Measurements from ENCODE around the gene MPHOSPH10. TPM values are rescaled to one million over a fixed set of nuclear protein-coding genes. Genes with fewer than 3 reads are reported as not detected.
"Not testable (repeated sequence)": the region's sequence is repeated elsewhere in the genome, so short reads cannot be mapped to it uniquely, and the experiment has no call there.

The MPHOSPH10 gene
- total RNA-seq (2014; rRNA removed; shearing (Covaris generic)): 22.7 and 26.6 TPM in 2 replicates
- polyA plus RNA-seq (2015; cell fraction: cytosol; rRNA removed): 15.0 and 20.1 TPM in 2 replicates
- polyA plus RNA-seq (2015; cell fraction: nucleus; rRNA removed): 27.7 and 29.6 TPM in 2 replicates

- peak; percentile 91 for DNase-seq (ENCODE audit: low read depth)
These were observed at the start of gene MPHOSPH10, which contains the start of gene MCEE for GRCh38 chr2:71130152-71130904. Gene MPHOSPH10 (plus strand): TSS chr2:71130634. CDS start chr2:71130666, 32 bp downstream. Gene MCEE (minus strand): TSS chr2:71130229. CDS start chr2:71130219, 10 bp downstream.

- DNase-seq (ENCODE audit: low read depth): no peak
These were observed 47.8 kb upstream of the MPHOSPH10 start for GRCh38 chr2:71082402-71083252.

GRCh38 chr2:71083297-71083696 is 47.1 kb upstream of the MPHOSPH10 start:
- not testable (repeated sequence) for DNase-seq (ENCODE audit: low read depth)

GRCh38 chr2:71083752-71084312 is 46.6 kb upstream of the MPHOSPH10 start:
- DNase-seq (ENCODE audit: low read depth): not testable (repeated sequence)

- not testable (repeated sequence) for DNase-seq (ENCODE audit: low read depth)
These were observed 45.0 kb upstream of the MPHOSPH10 start for GRCh38 chr2:71085325-71086003.

- DNase-seq (ENCODE audit: low read depth): not testable (repeated sequence)
These were observed 41.0 kb upstream of the MPHOSPH10 start for GRCh38 chr2:71089475-71089874.

- DNase-seq (ENCODE audit: low read depth): not testable (repeated sequence)
These were observed 38.6 kb upstream of the MPHOSPH10 start for GRCh38 chr2:71091808-71092207.

- not testable (repeated sequence) for DNase-seq (ENCODE audit: low read depth)
These were observed 37.8 kb upstream of the MPHOSPH10 start for GRCh38 chr2:71092491-71093260.

GRCh38 chr2:71100195-71100964 is 30.1 kb upstream of the MPHOSPH10 start:
- DNase-seq (ENCODE audit: low read depth): peak; percentile 53

GRCh38 chr2:71101656-71102055 is 28.8 kb upstream of the MPHOSPH10 start:
- DNase-seq (ENCODE audit: low read depth): peak; percentile 62

- DNase-seq (ENCODE audit: low read depth): no peak
These were observed 27.3 kb upstream of the MPHOSPH10 start for GRCh38 chr2:71102981-71103681.

GRCh38 chr2:71103809-71104208 is 26.6 kb upstream of the MPHOSPH10 start:
- no peak for DNase-seq (ENCODE audit: low read depth)

- not testable (repeated sequence) for DNase-seq (ENCODE audit: low read depth)
These were observed 24.0 kb upstream of the MPHOSPH10 start for GRCh38 chr2:71106463-71106862.

GRCh38 chr2:71108091-71108490 is 22.3 kb upstream of the MPHOSPH10 start:
- DNase-seq (ENCODE audit: low read depth): no peak

- DNase-seq (ENCODE audit: low read depth): no peak
These were observed 16.6 kb upstream of the MPHOSPH10 start for GRCh38 chr2:71113843-71114242.

- DNase-seq (ENCODE audit: low read depth): no peak
These were observed 13.4 kb upstream of the MPHOSPH10 start for GRCh38 chr2:71117063-71117462.

- DNase-seq (ENCODE audit: low read depth): no peak
These were observed 10.2 kb upstream of the MPHOSPH10 start for GRCh38 chr2:71120195-71120594.

GRCh38 chr2:71121479-71121878 is 9.0 kb upstream of the MPHOSPH10 start:
- DNase-seq (ENCODE audit: low read depth): no peak
